ENCODE measurements around the gene CTXN1. TPM values are rescaled to one million over a fixed set of nuclear protein-coding genes. Genes with fewer than 3 reads are reported as not detected.

Gene CTXN1
- total and polyA plus RNA-seq, 2 of the 4 experiments (the other 2 are of a cell fraction), result 0.36 to 7.4 TPM

- H3K27ac ChIP-seq (ENCODE audit: insufficient read depth, low read length), result no peak overlapping the region
- CTCF ChIA-PET, result interaction anchor here (0.6 kb wide), 1 partner anchor 54 kb away, joined by 4 read pairs; no protein-coding TSS in a partner anchor
Observed at GRCh38 chr19:7922836-7923195, 3.1 kb downstream of the CTXN1 start.

More at GRCh38 chr19:7922836-7923195, 3.1 kb downstream of the CTXN1 start:
- H4K8ac ChIP-seq (ENCODE audit: low read depth in 2 of 2, low read length in 2 of 2), result no peak overlapping the region
- peaks cover 11% of the 10 kb centered on the region for H4K20me1 ChIP-seq (ENCODE audit: insufficient read depth, low read length)
- POLR2A ChIA-PET (ENCODE audit: unreplicated experiment), result no interaction called here
- H2BK5ac ChIP-seq (ENCODE audit: low read depth, low read length, poor library complexity, severe bottlenecking), result no peak overlapping the region
- H3K9me3 ChIP-seq (ENCODE audit: control insufficient read depth, insufficient read depth, low read length), result no peaks in the 10 kb centered on the region
- no peak overlapping the region for H2AFZ ChIP-seq (replicated peaks; ENCODE audit: low read length, poor library complexity)
- H3K4ac ChIP-seq (ENCODE audit: low read depth, low read length), result no peak overlapping the region
- H3K4me2 ChIP-seq (ENCODE audit: low read depth, low read length), result no peak overlapping the region
- DNase-seq (no peak), ATAC-seq (ENCODE audit: low read depth) (no peak)
- H3K14ac ChIP-seq (replicated peaks; ENCODE audit: low read depth, low read length), result no peak overlapping the region
- peaks cover 7% of the 10 kb centered on the region; the same call in 1 of the 2 replicates for H3K36me3 ChIP-seq (ENCODE audit: control insufficient read depth, insufficient read depth, low read length)
- H3K79me1 ChIP-seq (ENCODE audit: low read depth in 1 of 2, low read length in 2 of 2), result peaks cover 2 to 28% of the 10 kb centered on the region in 2 experiments; a peak in 2 of 4 replicates
- no peaks in the 10 kb centered on the region; the same call in 1 of the 2 replicates for H3K27me3 ChIP-seq (ENCODE audit: control insufficient read depth, insufficient read depth, low read length)
- no TSS peak for BruUV-seq (replicated peaks)
- H2AK5ac ChIP-seq (ENCODE audit: low read depth, low read length), result no peak overlapping the region
- TF ChIP-seq, protein P1, sequence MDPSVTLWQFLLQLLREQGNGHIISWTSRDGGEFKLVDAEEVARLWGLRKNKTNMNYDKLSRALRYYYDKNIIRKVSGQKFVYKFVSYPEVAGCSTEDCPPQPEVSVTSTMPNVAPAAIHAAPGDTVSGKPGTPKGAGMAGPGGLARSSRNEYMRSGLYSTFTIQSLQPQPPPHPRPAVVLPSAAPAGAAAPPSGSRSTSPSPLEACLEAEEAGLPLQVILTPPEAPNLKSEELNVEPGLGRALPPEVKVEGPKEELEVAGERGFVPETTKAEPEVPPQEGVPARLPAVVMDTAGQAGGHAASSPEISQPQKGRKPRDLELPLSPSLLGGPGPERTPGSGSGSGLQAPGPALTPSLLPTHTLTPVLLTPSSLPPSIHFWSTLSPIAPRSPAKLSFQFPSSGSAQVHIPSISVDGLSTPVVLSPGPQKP (IDR thresholded peaks at IDR 0.05; ENCODE audit: borderline replicate concordance, low read depth, low read length), result no peak
- no peak for TF ChIP-seq BHLHE40 (IDR thresholded peaks at IDR 0.05; ENCODE audit: low read depth, low read length)
- H4K5ac ChIP-seq (ENCODE audit: low read depth, low read length), result no peak overlapping the region
- H3K9ac ChIP-seq (ENCODE audit: low read depth, low read length), result no peak overlapping the region
- no peak overlapping the region for H3K4me3 ChIP-seq (ENCODE audit: insufficient read depth, low read depth, low read length)
- no peak overlapping the region for H3K56ac ChIP-seq (ENCODE audit: extremely low read depth, insufficient read depth, low read length)
- no peak overlapping the region for H2AK9ac ChIP-seq (replicated peaks; ENCODE audit: low read depth, low read length, poor library complexity)
- H3K23ac ChIP-seq (ENCODE audit: low read depth, low read length), result no peak overlapping the region
- H3K4me1 ChIP-seq (ENCODE audit: control insufficient read depth, insufficient read depth, low read length), result peaks cover 17% of the 10 kb centered on the region
- peaks cover 14% of the 10 kb centered on the region for H3K9me1 ChIP-seq (ENCODE audit: insufficient read depth, low read length)
- WGBS, 2 experiments (ENCODE audit: extremely low coverage in 2 of 2, insufficient read length in 1 of 2), result no CpG with 5 or more reads among the region's 8 CpGs
- no peak overlapping the region for H3K18ac ChIP-seq (ENCODE audit: low read depth, low read length)
- in situ Hi-C loops (cut with MboI; ENCODE audit: low sequenced_read_pairs) (no loop called here), dilution Hi-C loops (cut with HindIII; ENCODE audit: low sequenced_read_pairs, unreplicated experiment) (no loop called here), intact Hi-C loops (cut with micrococcal nuclease) (no loop called here)
- no peak overlapping the region for H2BK120ac ChIP-seq (ENCODE audit: low read depth, low read length)
- H2BK20ac ChIP-seq (ENCODE audit: low read depth, low read length), result no peak overlapping the region
- H2BK15ac ChIP-seq (ENCODE audit: low read depth, low read length), result no peak overlapping the region
- no peak overlapping the region for H4K91ac ChIP-seq (ENCODE audit: insufficient read depth, low read depth, low read length)

All from IMR-90 (cell line).